Stimulated activated CD8-positive, alpha-beta memory T cell treated with anti-CD3 and anti-CD28 coated beads, Interleukin-12 subunit alpha, Interleukin-12 subunit beta, amount 100 ng/mL, for 1 hour (primary cell): ENCODE measurements around the gene PCDHGA7.
"Not testable (repeated sequence)": the region's sequence is repeated elsewhere in the genome, so short reads cannot be mapped to it uniquely, and the experiment has no call there.

ENCODE experiments used
- DNase-seq: peaks from one replicate; pipeline ENCODE4 v3.0.0-alpha.2; 2020; ENCODE audit warnings: low read depth

The PCDHGA7 gene

DNA sequence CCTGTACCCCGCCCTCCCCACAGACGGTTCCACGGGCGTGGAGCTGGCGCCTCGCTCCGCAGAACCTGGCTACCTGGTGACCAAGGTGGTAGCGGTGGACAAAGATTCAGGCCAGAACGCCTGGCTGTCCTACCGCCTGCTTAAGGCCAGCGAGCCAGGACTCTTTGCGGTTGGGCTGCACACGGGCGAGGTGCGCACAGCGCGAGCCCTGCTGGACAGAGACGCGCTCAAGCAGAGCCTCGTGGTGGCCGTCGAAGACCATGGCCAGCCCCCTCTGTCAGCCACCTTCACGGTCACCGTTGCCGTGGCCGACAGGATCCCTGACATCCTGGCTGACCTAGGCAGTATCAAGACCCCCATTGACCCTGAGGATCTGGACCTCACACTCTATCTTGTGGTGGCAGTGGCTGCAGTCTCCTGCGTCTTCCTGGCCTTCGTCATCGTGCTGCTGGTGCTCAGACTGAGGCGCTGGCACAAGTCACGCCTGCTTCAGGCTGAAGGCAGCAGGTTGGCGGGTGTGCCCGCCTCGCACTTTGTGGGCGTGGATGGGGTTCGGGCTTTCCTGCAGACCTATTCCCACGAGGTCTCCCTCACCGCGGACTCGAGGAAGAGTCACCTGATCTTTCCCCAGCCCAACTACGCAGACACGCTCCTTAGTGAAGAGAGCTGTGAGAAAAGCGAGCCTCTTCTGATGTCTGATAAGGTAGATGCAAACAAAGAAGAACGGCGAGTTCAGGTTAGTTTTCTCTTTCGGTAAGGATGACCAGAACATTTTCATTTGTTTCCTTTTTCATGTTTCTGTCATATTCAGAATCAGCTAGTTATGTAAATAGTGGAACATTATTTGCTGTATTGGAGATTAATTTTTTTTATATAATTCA lies 16.3 kb upstream of the PCDHGA7 start:
- DNase-seq: no peak

DNA sequence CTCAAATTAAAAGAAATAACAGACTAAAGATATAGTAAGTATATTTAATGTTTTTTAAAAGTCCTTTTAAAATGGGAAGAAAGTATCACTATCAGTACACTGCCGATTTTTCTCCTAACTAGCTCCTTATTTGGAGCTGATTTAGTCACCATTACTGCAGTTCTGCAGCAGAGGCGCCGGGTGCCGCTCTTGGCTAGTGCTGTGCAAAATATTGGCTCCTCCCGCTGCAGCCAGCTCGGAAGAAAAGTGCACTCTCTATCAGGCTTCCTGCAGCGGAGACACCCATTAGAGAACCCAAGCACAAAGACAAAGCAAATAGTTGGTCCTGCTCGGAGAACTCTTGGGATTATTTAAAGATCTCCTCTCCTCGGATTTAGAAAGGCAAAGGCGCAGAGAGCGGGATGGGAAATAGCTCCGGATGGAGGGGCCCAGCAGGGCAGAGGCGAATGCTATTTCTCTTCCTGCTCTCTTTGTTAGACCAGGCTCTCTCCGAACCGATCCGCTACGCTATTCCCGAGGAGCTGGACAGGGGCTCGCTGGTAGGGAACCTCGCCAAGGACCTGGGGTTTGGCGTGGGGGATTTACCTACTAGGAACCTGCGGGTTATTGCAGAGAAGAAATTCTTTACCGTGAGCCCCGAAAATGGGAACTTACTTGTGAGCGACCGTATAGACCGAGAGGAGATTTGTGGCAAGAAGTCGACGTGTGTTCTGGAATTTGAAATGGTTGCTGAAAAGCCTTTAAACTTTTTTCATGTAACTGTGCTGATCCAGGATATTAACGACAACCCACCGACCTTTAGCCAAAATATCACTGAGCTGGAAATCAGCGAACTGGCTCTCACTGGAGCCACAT lies 12.3 kb upstream of the PCDHGA7 start, which contains the start of gene PCDHGB3:
PCDHGB3 (plus strand) TSS at position 249 of the 855 bp plus-strand sequence; CDS start at position 402, 153 bp downstream.
- no peak for DNase-seq

DNA sequence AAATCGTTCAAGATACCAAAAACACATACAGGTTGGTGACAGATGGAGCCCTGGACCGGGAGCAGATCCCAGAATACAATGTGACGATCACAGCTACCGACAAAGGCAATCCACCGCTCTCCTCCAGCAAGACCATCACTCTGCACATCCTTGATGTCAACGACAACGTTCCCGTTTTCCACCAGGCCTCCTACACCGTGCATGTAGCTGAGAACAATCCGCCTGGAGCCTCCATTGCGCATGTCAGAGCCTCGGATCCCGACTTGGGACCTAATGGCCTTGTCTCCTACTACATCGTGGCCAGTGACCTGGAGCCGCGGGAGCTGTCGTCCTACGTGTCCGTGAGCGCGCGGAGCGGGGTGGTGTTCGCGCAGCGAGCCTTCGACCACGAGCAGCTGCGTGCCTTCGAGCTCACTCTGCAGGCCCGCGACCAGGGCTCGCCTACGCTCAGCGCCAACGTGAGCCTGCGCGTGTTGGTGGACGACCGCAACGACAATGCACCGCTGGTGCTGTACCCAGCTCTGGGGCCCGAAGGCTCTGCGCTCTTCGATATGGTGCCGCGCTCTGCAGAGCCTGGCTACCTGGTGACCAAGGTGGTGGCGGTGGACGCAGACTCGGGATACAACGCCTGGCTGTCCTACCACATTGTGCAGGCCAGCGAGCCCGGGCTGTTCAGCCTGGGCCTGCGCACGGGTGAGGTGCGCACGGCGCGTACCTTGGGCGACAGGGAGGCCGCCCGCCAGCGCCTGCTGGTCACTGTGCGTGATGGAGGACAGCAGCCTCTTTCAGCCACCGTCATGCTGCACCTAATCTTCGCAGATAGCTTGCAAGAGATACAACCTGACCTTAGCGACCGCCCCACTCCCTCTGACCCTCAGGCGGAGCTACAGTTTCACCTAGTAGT lies 10.7 kb upstream of the PCDHGA7 start:
- DNase-seq: no peak

DNA sequence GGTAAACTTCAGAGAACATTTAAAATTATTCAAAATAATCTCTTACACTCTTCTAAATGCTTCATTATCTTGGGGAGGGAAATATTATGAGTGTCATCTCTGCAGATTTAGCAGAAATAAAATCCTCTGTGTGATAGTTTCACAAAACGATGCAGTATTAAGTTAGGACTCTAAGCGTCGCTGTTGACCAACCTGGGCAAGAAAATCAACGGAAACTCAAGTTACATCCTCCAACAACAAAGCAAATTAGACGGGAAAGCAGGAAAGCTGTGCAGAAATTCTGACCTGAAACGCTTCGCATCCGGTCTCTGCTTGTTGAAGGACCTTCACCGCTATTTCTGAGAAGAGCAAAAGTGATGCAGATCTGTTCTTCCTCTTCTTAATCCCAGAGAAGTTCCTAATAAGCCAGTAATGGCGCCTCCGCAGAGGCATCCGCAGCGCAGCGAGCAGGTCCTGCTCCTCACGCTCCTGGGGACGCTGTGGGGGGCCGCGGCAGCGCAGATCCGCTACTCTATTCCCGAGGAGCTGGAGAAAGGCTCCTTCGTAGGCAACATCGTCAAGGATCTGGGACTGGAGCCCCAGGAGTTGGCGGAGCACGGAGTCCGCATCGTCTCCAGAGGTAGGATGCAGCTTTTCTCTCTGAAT lies 8.7 kb upstream of the PCDHGA7 start, which contains the start of gene PCDHGA6:
PCDHGA6 (plus strand) TSS at position 219 of the 645 bp plus-strand sequence; CDS start at position 412, 193 bp downstream.
- no peak for DNase-seq

DNA sequence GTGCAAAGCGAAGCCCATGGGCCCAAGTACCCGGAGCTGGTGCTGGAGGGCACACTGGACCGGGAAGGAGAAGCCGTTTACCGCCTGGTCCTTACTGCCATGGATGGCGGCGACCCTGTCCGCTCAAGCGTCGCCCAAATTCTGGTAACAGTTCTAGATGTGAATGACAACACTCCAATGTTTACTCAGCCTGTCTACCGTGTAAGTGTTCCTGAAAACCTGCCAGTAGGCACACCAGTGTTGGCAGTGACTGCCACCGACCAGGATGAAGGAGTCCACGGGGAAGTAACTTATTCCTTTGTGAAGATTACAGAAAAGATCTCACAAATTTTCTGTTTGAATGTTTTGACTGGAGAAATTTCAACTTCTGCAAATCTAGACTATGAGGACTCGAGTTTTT lies 7.9 kb upstream of the PCDHGA7 start:
- no peak for DNase-seq

DNA sequence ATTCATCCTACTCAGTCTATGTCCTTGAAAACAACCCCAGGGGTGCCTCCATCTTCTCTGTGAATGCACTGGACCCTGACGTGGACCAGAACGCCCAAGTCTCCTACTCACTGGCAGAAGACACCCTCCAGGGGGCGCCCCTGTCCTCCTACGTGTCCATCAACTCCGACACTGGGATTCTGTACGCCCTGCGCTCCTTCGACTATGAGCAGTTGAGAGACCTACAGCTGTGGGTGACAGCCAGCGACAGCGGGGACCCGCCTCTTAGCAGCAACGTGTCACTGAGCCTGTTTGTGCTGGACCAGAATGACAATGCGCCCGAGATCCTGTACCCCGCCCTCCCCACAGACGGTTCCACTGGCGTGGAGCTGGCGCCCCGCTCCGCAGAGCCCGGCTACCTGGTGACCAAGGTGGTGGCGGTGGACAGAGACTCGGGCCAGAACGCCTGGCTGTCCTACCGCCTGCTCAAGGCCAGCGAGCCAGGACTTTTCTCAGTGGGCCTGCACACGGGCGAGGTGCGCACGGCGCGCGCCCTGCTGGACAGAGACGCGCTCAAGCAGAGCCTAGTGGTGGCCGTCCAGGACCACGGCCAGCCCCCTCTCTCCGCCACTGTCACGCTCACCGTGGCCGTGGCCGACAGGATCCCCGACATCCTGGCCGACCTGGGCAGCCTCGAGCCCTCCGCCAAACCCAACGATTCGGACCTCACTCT lies 6.9 kb upstream of the PCDHGA7 start:
- not testable (repeated sequence) for DNase-seq

DNA sequence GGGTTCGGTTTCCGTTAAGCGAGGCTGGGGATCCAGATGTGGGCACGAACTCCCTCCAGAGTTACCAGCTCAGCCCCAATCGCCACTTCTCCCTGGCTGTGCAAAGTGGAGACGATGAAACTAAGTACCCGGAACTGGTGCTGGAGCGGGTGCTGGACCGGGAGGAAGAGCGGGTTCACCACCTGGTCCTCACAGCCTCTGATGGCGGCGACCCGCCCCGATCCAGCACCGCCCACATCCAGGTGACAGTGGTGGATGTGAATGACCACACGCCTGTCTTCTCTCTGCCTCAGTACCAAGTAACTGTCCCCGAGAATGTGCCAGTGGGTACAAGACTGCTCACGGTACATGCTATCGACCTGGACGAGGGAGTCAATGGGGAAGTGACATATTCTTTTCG lies 803 bp downstream of the PCDHGA7 start:
- DNase-seq: no peak

DNA sequence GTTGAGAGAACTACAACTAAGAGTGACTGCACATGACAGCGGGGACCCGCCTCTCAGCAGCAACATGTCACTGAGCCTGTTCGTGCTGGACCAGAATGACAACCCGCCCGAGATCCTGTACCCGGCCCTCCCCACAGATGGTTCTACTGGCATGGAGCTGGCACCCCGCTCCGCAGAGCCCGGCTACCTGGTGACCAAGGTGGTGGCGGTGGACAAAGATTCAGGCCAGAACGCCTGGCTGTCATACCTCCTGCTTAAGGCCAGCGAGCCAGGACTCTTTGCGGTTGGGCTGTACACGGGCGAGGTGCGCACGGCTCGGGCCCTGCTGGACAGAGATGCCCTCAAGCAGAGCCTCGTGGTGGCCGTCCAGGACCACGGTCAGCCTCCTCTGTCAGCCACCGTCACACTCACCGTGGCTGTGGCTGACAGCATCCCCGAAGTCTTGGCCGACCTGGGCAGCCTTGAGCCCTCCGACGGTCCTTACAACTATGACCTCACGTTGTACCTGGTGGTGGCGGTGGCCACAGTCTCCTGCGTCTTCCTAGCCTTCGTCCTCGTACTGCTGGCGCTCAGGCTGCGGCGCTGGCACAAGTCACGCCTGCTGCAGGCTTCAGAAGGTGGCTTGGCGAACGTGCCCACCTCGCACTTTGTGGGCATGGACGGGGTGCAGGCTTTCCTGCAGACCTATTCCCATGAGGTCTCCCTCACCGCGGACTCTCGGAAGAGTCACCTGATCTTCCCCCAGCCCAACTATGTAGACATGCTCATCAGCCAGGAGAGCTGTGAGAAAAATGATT lies 2.1 kb downstream of the PCDHGA7 start:
- no peak for DNase-seq

DNA sequence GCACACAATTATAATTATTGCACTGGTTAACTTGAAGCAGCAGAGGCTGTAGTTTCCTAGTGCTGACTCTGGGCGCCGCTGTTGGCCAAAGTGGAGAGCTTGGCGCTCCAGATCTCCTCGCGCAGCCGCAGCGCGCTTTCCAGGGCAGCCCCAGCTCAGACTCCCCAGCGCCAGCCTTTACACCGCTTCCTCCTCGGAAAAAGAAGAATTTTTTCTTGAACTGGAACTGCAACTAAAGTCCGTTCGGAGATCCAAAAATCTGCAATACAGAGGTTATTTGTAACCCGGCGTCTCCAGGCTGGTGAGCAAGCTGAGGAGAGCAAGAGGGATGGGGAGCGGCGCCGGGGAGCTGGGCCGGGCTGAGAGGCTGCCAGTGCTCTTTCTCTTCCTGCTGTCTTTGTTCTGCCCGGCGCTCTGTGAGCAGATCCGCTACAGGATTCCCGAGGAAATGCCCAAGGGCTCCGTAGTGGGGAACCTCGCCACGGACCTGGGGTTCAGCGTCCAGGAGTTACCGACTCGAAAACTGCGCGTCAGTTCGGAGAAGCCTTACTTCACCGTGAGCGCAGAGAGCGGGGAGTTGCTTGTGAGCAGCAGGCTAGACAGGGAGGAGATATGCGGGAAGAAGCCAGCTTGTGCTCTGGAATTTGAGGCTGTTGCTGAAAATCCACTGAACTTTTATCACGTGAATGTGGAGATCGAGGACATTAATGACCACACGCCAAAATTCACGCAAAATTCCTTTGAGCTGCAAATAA lies 5.2 kb downstream of the PCDHGA7 start, which contains the start of gene PCDHGB4:
PCDHGB4 (plus strand) TSS at position 142 of the 755 bp plus-strand sequence; CDS start at position 329, 187 bp downstream.
- not testable (repeated sequence) for DNase-seq

DNA sequence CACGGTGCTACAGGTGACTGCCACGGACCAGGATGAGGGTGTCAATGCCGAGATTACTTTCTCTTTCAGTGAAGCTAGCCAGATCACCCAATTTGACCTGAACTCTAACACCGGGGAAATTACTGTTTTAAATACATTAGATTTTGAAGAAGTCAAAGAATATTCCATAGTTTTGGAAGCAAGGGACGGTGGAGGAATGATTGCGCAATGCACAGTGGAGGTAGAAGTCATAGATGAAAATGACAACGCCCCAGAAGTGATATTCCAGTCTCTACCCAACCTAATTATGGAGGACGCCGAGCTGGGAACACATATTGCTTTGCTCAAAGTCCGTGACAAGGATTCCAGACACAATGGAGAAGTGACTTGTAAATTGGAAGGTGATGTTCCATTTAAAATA lies 6.1 kb downstream of the PCDHGA7 start:
- DNase-seq: no peak

DNA sequence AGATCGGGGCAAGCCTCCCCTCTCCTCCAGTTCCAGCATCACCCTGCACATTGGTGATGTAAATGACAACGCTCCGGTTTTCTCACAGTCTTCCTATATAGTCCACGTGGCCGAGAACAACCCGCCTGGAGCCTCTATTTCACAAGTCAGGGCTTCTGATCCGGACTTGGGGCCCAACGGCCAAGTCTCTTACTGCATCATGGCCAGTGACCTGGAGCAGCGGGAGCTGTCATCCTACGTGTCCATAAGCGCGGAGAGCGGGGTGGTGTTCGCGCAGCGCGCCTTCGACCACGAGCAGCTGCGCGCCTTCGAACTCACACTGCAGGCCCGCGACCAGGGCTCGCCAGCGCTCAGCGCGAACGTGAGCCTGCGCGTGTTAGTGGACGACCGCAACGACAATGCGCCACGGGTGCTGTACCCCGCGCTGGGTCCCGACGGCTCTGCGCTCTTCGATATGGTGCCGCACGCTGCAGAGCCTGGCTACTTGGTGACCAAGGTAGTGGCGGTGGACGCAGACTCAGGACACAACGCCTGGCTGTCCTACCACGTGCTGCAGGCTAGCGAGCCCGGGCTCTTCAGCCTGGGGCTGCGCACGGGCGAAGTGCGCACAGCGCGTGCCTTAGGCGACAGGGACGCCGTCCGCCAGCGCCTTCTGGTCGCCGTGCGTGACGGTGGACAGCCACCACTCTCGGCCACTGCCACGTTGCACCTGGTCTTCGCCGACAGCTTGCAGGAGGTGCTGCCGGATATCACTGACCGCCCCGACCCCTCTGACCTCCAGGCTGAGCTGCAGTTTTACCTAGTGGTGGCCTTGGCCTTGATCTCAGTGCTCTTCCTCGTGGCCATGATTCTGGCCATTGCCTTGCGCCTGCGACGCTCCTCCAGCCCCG lies 6.9 kb downstream of the PCDHGA7 start:
- DNase-seq: no peak

DNA sequence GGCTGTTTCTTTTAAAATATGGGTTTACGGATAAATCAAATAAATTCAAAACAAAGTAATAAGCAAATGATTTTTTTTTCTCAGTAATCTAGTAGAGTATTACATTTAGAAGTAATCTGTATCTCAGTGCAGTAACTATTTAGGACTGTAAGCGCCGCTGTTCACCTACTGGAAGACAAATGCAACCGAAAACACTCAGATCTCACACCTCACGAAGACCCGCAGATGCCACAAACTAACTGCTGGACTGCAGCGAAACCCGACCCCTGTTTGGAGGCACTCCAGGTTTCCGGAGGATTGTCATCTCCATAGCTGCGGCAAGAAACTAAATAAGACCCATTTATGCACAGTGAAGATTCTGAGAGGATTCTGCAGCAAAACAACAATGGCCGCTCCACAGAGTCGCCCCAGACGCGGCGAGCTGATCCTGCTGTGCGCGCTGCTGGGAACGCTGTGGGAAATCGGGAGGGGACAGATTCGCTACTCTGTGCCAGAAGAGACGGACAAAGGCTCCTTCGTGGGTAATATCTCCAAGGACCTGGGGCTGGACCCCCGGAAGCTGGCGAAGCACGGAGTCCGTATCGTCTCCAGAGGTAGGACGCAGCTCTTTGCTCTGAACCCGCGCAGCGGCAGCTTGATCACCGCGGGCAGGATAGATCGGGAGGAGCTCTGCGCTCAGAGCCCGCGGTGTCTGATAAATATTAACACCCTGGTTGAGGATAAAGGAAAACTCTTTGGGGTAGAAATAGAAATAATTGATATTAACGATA lies 10.1 kb downstream of the PCDHGA7 start, which contains the start of gene PCDHGA8:
PCDHGA8 (plus strand) TSS at position 205 of the 770 bp plus-strand sequence; CDS start at position 386, 181 bp downstream.
- DNase-seq: no peak

DNA sequence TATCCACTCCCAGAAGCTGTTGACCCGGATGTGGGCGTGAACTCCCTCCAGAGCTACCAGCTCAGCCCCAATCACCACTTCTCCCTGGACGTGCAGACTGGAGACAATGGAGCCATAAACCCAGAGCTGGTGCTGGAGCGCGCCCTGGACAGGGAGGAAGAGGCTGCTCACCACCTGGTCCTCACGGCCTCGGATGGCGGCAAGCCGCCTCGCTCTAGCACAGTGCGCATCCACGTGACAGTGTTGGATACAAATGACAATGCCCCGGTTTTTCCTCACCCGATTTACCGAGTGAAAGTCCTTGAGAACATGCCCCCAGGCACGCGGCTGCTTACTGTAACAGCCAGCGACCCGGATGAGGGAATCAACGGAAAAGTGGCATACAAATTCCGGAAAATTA lies 10.7 kb downstream of the PCDHGA7 start:
- no peak for DNase-seq

DNA sequence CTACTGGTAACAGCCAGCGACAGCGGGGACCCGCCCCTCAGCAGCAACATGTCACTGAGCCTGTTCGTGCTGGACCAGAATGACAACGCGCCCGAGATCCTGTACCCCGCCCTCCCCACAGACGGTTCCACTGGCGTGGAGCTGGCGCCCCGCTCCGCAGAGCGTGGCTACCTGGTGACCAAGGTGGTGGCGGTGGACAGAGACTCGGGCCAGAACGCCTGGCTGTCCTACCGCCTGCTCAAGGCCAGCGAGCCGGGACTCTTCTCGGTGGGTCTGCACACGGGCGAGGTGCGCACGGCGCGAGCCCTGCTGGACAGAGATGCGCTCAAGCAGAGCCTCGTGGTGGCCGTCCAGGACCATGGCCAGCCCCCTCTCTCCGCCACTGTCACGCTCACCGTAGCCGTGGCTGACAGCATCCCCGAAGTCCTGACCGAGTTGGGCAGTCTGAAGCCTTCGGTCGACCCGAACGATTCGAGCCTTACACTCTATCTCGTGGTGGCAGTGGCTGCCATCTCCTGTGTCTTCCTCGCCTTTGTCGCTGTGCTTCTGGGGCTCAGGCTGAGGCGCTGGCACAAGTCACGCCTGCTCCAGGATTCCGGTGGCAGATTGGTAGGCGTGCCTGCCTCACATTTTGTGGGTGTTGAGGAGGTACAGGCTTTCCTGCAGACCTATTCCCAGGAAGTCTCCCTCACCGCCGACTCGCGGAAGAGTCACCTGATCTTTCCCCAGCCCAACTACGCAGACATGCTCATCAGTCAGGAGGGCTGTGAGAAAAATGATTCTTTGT lies 12.1 kb downstream of the PCDHGA7 start:
- not testable (repeated sequence) for DNase-seq

DNA sequence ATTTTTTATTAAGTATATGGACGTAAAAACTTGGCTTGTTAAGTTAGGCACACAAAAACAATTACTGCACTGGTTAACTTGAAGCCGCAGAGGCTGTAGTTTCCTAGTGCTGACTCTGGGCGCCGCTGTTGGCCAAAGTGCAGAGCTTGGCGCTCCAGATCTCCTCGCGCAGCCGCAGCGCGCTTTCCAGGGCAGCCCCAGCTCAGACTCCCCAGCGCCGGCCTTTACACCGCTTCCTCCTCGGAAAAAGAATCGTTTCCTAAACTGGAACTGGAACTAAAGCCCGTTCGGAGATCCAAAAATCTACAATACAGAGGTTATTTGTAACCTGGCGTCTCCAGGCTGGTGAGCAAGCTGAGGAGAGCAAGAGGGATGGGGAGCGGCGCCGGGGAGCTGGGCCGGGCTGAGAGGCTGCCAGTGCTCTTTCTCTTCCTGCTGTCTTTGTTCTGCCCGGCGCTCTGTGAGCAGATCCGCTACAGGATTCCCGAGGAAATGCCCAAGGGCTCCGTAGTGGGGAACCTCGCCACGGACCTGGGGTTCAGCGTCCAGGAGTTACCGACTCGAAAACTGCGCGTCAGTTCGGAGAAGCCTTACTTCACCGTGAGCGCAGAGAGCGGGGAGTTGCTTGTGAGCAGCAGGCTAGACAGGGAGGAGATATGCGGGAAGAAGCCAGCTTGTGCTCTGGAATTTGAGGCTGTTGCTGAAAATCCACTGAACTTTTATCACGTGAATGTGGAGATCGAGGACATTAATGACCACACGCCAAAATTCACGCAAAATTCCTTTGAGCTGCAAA lies 15.4 kb downstream of the PCDHGA7 start, which contains the start of gene PCDHGB5:
PCDHGB5 (plus strand) TSS at position 192 of the 796 bp plus-strand sequence; CDS start at position 373, 181 bp downstream.
- DNase-seq: not testable (repeated sequence)
